ENCODE results near the gene CAMK2D. TPM values are rescaled to one million over a fixed set of nuclear protein-coding genes. Genes with fewer than 3 reads are reported as not detected.

The CAMK2D gene
- total RNA-seq, 1 experiment from 2014 or later, result 29.5 TPM

GRCh38 chr4:113559947-113560346, 201.6 kb downstream of the CAMK2D start:
- intact Hi-C loops (cut with micrococcal nuclease; ENCODE audit: unreplicated experiment) (no loop called here), in situ Hi-C loops (cut with HindIII; ENCODE audit: low pct_unique_long_range_greater_than_20kb, low sequenced_read_pairs) (no loop called here)
- ChIA-PET CTCF (no interaction called here), POLR2A (no interaction called here)
- Histone ChIP-seq H3K4me3 (ENCODE audit: low read depth in 2 of 2, low read length in 2 of 2) (no peak overlapping the region), H3K27ac (ENCODE audit: low read length) (no peak overlapping the region), H3K4me1 (ENCODE audit: control insufficient read depth, insufficient read depth, low read length) (no peaks in the 10 kb centered on the region; the same call in 1 of the 2 replicates), H3K27me3 (ENCODE audit: control insufficient read depth, insufficient read depth, low read length) (no peaks in the 10 kb centered on the region), H3K36me3 (ENCODE audit: control insufficient read depth, insufficient read depth, low read length) (no peaks in the 10 kb centered on the region), H3K9me3 (ENCODE audit: control insufficient read depth, insufficient read depth, low read depth, low read length) (no peaks in the 10 kb centered on the region)
- TF ChIP-seq SIN3A (IDR thresholded peaks at IDR 0.05; ENCODE audit: borderline replicate concordance, insufficient read depth, low read depth, low read length), result no peak
- no TSS peak for BruUV-seq (replicated peaks)
- ATAC-seq, result no peak
- DNase-seq (ENCODE audit: low read depth, low spot score), result no peak

DNA sequence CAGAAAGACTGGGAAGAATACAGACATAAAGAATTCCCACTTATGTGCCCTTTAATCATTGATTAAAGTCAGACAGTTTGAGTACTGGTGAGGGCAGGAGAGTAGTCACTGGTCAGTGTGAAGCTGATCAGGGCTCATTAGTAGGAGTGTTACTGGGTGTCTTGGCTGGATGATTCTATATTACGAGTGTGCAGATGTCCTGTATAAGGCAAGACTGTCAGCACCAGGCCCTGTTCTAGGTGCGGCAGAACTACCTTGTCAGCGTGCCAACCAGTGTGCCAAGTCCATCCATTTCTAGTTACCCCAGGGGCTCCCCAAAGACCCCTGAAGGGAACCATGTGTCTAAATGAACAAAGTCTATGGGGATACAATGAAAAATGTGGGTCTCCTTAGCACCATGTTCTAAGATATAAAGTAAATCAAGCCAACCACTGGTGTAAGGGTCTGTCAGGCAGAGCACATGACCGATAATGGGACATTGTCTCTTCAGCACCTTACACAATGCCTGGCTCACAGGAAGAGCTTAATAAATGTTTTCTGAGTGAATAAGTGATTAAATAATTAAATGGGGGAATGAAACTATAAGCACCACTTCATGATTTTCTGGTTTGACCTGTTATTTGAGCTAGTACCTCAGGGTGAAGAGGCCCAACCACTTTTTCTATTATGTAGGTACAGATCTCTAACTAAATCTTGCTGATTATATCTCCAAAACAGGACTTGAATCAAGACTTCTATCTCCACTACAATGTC, 205.0 kb downstream of the CAMK2D start:
- ATAC-seq, result no peak
- DNase-seq (ENCODE audit: low read depth, low spot score), result no peak
- no peaks in the 10 kb centered on the region for H3K9me3 ChIP-seq (ENCODE audit: control insufficient read depth, insufficient read depth, low read depth, low read length)
- ChIA-PET POLR2A (no interaction called here), CTCF (no interaction called here)
- TF ChIP-seq, protein P1, sequence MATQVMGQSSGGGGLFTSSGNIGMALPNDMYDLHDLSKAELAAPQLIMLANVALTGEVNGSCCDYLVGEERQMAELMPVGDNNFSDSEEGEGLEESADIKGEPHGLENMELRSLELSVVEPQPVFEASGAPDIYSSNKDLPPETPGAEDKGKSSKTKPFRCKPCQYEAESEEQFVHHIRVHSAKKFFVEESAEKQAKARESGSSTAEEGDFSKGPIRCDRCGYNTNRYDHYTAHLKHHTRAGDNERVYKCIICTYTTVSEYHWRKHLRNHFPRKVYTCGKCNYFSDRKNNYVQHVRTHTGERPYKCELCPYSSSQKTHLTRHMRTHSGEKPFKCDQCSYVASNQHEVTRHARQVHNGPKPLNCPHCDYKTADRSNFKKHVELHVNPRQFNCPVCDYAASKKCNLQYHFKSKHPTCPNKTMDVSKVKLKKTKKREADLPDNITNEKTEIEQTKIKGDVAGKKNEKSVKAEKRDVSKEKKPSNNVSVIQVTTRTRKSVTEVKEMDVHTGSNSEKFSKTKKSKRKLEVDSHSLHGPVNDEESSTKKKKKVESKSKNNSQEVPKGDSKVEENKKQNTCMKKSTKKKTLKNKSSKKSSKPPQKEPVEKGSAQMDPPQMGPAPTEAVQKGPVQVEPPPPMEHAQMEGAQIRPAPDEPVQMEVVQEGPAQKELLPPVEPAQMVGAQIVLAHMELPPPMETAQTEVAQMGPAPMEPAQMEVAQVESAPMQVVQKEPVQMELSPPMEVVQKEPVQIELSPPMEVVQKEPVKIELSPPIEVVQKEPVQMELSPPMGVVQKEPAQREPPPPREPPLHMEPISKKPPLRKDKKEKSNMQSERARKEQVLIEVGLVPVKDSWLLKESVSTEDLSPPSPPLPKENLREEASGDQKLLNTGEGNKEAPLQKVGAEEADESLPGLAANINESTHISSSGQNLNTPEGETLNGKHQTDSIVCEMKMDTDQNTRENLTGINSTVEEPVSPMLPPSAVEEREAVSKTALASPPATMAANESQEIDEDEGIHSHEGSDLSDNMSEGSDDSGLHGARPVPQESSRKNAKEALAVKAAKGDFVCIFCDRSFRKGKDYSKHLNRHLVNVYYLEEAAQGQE (IDR thresholded peaks at IDR 0.05; ENCODE audit: insufficient read depth in 1 of 2, low read depth in 2 of 2, low read length in 1 of 2), result no peak
- TF ChIP-seq CTCF (IDR thresholded peaks at IDR 0.05), result no peak
- no peak for TF ChIP-seq POLR2AphosphoS5 (IDR thresholded peaks at IDR 0.05; ENCODE audit: low read depth, low read length)
- no peak for TF ChIP-seq TCF7L2 (IDR thresholded peaks at IDR 0.05; ENCODE audit: low read depth, low read length)
- TF ChIP-seq SIN3A (IDR thresholded peaks at IDR 0.05; ENCODE audit: borderline replicate concordance, insufficient read depth, low read depth, low read length), result no peak
- no peaks in the 10 kb centered on the region for H3K4me1 ChIP-seq (ENCODE audit: control insufficient read depth, insufficient read depth, low read length)
- intact Hi-C loops (cut with micrococcal nuclease; ENCODE audit: unreplicated experiment), result no loop called here
- BruUV-seq (replicated peaks), result no TSS peak
- in situ Hi-C loops (cut with HindIII; ENCODE audit: low pct_unique_long_range_greater_than_20kb, low sequenced_read_pairs), result no loop called here
- no peak overlapping the region for H3K4me3 ChIP-seq (ENCODE audit: low read depth in 2 of 2, low read length in 2 of 2)
- no peaks in the 10 kb centered on the region for H3K27me3 ChIP-seq (ENCODE audit: control insufficient read depth, insufficient read depth, low read length)
- no peaks in the 10 kb centered on the region for H3K36me3 ChIP-seq (ENCODE audit: control insufficient read depth, insufficient read depth, low read length)
- no peak overlapping the region for H3K27ac ChIP-seq (ENCODE audit: low read length)

GRCh38 chr4:113555868-113556267, 205.7 kb downstream of the CAMK2D start:
- ChIA-PET CTCF (no interaction called here), POLR2A (interaction anchor here (0.6 kb wide), 1 partner anchor 57 kb away, joined by 4 read pairs; no protein-coding TSS in a partner anchor)
- Histone ChIP-seq H3K27me3 (ENCODE audit: control insufficient read depth, insufficient read depth, low read length) (no peaks in the 10 kb centered on the region), H3K36me3 (ENCODE audit: control insufficient read depth, insufficient read depth, low read length) (no peaks in the 10 kb centered on the region), H3K9me3 (ENCODE audit: control insufficient read depth, insufficient read depth, low read depth, low read length) (no peaks in the 10 kb centered on the region), H3K27ac (ENCODE audit: low read length) (no peak overlapping the region), H3K4me3 (ENCODE audit: low read depth in 2 of 2, low read length in 2 of 2) (no peak overlapping the region), H3K4me1 (ENCODE audit: control insufficient read depth, insufficient read depth, low read length) (no peaks in the 10 kb centered on the region)
- no peak for DNase-seq (ENCODE audit: low read depth, low spot score)
- in situ Hi-C loops (cut with HindIII; ENCODE audit: low pct_unique_long_range_greater_than_20kb, low sequenced_read_pairs), result no loop called here
- no peak for ATAC-seq
- TF ChIP-seq TCF7L2 (IDR thresholded peaks at IDR 0.05; ENCODE audit: low read depth, low read length) (no peak), POLR2AphosphoS5 (IDR thresholded peaks at IDR 0.05; ENCODE audit: low read depth, low read length) (no peak), CTCF (IDR thresholded peaks at IDR 0.05) (no peak), SIN3A (IDR thresholded peaks at IDR 0.05; ENCODE audit: borderline replicate concordance, insufficient read depth, low read depth, low read length) (no peak)
- TF ChIP-seq, protein P1 (IDR thresholded peaks at IDR 0.05; ENCODE audit: insufficient read depth in 1 of 2, low read depth in 2 of 2, low read length in 1 of 2), result no peak
- BruUV-seq (replicated peaks), result no TSS peak
- intact Hi-C loops (cut with micrococcal nuclease; ENCODE audit: unreplicated experiment), result no loop called here
